K562 (cell line): Measurements from ENCODE around the gene LHX5. TPM values are rescaled to one million over a fixed set of nuclear protein-coding genes. Genes with fewer than 3 reads are reported as not detected.
A peak's percentile ranks its signal among the peaks of the same experiment; 100 is the strongest.

Source experiments
- ARID1B ChIP-seq: fragments of 450-650 bp; IDR thresholded peaks from 2 replicates; pipeline ENCODE4 v1.6.1; 2016; ENCODE audit warnings: antibody characterized with exemption, mild to moderate bottlenecking, inconsistent platforms
- CBX3 ChIP-seq, 2 experiments: IDR thresholded peaks; 1 replicate in 1 of 2; 2 replicates in 1 of 2; pipeline ENCODE4 v1.6.1; 2012; ENCODE audit warnings: inconsistent platforms in 2 of 2, low read length in 2 of 2, borderline replicate concordance in 1 of 2, control low read depth in 1 of 2
- DMBX1 ChIP-seq: fragments of 250-450 bp; sonication (Bioruptor Pico); IDR thresholded peaks from 2 replicates; pipeline ENCODE4 v1.8.0; 2022; ENCODE audit warnings: inconsistent platforms, mild to moderate bottlenecking, moderate library complexity, borderline replicate concordance
- ELF2 ChIP-seq: fragments of 250-450 bp; sonication (Bioruptor Pico); IDR thresholded peaks from 2 replicates; pipeline ENCODE4 v1.5.0; 2021; ENCODE audit warnings: mild to moderate bottlenecking
- EP400 ChIP-seq: fragments of 450-650 bp; IDR thresholded peaks from 2 replicates; pipeline ENCODE4 v1.6.1; 2017; ENCODE audit warnings: antibody characterized with exemption, mild to moderate bottlenecking, moderate library complexity
- FOS ChIP-seq: IDR thresholded peaks from 3 replicates; pipeline ENCODE4 v1.6.1; 2011; ENCODE audit not compliant: insufficient read length; ENCODE audit errors: extremely low read depth
- GABPB1 ChIP-seq: sonication (generic); formaldehyde crosslinking; IDR thresholded peaks from 2 replicates; pipeline ENCODE4 v1.8.0; 2022; ENCODE audit warnings: mild to moderate bottlenecking, missing genetic modification reagents
- HBP1 ChIP-seq: fragments of 450-650 bp; formaldehyde crosslinking; IDR thresholded peaks from 2 replicates; pipeline ENCODE4 v1.4.0; 2022; ENCODE audit warnings: missing genetic modification characterization
- KLF10 ChIP-seq: fragments of 250-450 bp; sonication (Bioruptor Pico); IDR thresholded peaks from 2 replicates; pipeline ENCODE4 v1.6.1; 2021; ENCODE audit warnings: matching md5 sums
- MBD2 ChIP-seq: sonication (generic); IDR thresholded peaks from 2 replicates; pipeline ENCODE4 v1.6.1; 2016; ENCODE audit warnings: low read depth, borderline replicate concordance
- MYNN ChIP-seq, 2 experiments: sonication (generic); formaldehyde crosslinking in 1 of 2; IDR thresholded peaks; 2 replicates each; pipeline versions ENCODE4 v1.5.0 to v1.6.1; 2016 to 2020; ENCODE audit warnings: antibody characterized with exemption in 1 of 2, missing genetic modification reagents in 1 of 2
- PRDM10 ChIP-seq: fragments of 450-650 bp; IDR thresholded peaks from 2 replicates; pipeline ENCODE4 v1.6.1; 2018; ENCODE audit not compliant: partially characterized antibody
- TCF7 ChIP-seq: sonication (generic); IDR thresholded peaks from 2 replicates; pipeline ENCODE4 v1.6.1; 2016; ENCODE audit warnings: antibody characterized with exemption, borderline replicate concordance
- YY1 ChIP-seq, 3 experiments: IDR thresholded peaks; 2 replicates each; pipeline ENCODE4 v1.6.1; 2011; ENCODE audit warnings: low read length in 2 of 3, mild to moderate bottlenecking in 2 of 3, moderate library complexity in 2 of 3, borderline replicate concordance in 1 of 3, control low read depth in 1 of 3, low read depth in 1 of 3; ENCODE audit not compliant: insufficient read depth in 3 of 3, insufficient replicate concordance in 2 of 3, control insufficient read depth in 1 of 3, insufficient read length in 1 of 3; ENCODE audit errors: extremely low read depth in 1 of 3
- ZBTB2 ChIP-seq: fragments of 450-650 bp; IDR thresholded peaks from 2 replicates; pipeline ENCODE4 v1.6.1; 2016; ENCODE audit warnings: antibody characterized with exemption
- ZEB2 ChIP-seq: fragments of 450-650 bp; IDR thresholded peaks from 2 replicates; pipeline ENCODE4 v1.6.1; 2016
- ZNF239 ChIP-seq: fragments of 250-450 bp; sonication (Bioruptor Pico); IDR thresholded peaks from 2 replicates; pipeline ENCODE4 v1.4.0; 2020; ENCODE audit warnings: mild to moderate bottlenecking
- ZNF3 ChIP-seq: fragments of 250-450 bp; sonication (Bioruptor Pico); IDR thresholded peaks from 2 replicates; pipeline ENCODE4 v1.5.0; 2021; ENCODE audit warnings: mild to moderate bottlenecking, moderate library complexity
- ZNF830 ChIP-seq: fragments of 250-450 bp; sonication (Bioruptor Pico); IDR thresholded peaks from 2 replicates; pipeline ENCODE4 v1.5.0; 2021; ENCODE audit warnings: mild to moderate bottlenecking
- polyA plus RNA-seq, 8 experiments: library from polyadenylated mRNA; depleted of rRNA in 4 of 8; stranded (reverse) in 5 of 8; unstranded in 3 of 8; fragments of >200 nt; fragmentation: Nextera tagmentation in 2 of 8; fragmentation: Illumina TruSeq in 1 of 8; extraction: Ambion mirVana in 2 of 8; extraction: Trizol in 1 of 8; gene quantifications; 2 replicates each; pipeline versions ENCODE4 v1.2.1 to v1.2.3, GENCODE V29; 2011 to 2014; ENCODE audit warnings: inconsistent platforms in 1 of 8, missing spikeins in 1 of 8
- total RNA-seq, 7 experiments: library from RNA; depleted of rRNA in 6 of 7; stranded (reverse); fragments of >200 nt in 6 of 7; fragmentation: Illumina TruSeq in 2 of 7; extraction: Trizol in 2 of 7; gene quantifications; 2 replicates each; pipeline versions ENCODE4 v1.2.1 to v1.2.3, GENCODE V29; 2011 to 2021; ENCODE audit warnings: low replicate concordance in 1 of 7

Gene LHX5
- total and polyA plus RNA-seq, 9 of the 15 experiments (the other 6 are each of a cell fraction or from before 2014, with no cell fraction given): 0.04 to 0.17 (median 0.05) TPM; not detected in 6

- no peak for TF ChIP-seq ZBTB2
- no peak for TF ChIP-seq ZNF3 (CRISPR knock-in tag)
- TF ChIP-seq CBX3 (IDR thresholded peaks at IDR 0.05; ENCODE audit: borderline replicate concordance in 1 of 2, low read length in 2 of 2): peak in 1 of 2 experiments; percentile 8; a peak in 1 of 3 replicates
- peak; percentile 79 for TF ChIP-seq MYNN (IDR thresholded peaks at IDR 0.05)
- no peak for TF ChIP-seq MYNN (CRISPR knock-in tag; IDR thresholded peaks at IDR 0.05)
- peak; percentile 76 for TF ChIP-seq ARID1B
- TF ChIP-seq YY1 (IDR thresholded peaks at IDR 0.05; ENCODE audit: borderline replicate concordance in 1 of 3, control insufficient read depth in 1 of 3, extremely low read depth in 1 of 3, insufficient read depth in 3 of 3, insufficient read length in 1 of 3, insufficient replicate concordance in 2 of 3, low read depth in 1 of 3, low read length in 2 of 3): peak in 1 of 3 experiments; percentile 21
- peak; percentile 54; the same call in 1 of the 2 replicates for TF ChIP-seq MBD2
- TF ChIP-seq EP400: peak; percentile 88
- peak; percentile 24; the same call in 1 of the 2 replicates for TF ChIP-seq DMBX1
- TF ChIP-seq GABPB1 (CRISPR knock-in tag): peak; percentile 68; the same call in 1 of the 2 replicates
- TF ChIP-seq PRDM10: peak; percentile 97
- TF ChIP-seq FOS: peak; percentile 74
- TF ChIP-seq ELF2 (CRISPR knock-in tag): peak; percentile 79
- TF ChIP-seq TCF7: peak; percentile 64; the same call in 1 of the 2 replicates
- 0 out of 2 replicates have a peak, but pooled peaks have one; percentile 30 for TF ChIP-seq ZNF239
- peak; percentile 82; the same call in 1 of the 2 replicates for TF ChIP-seq ZNF830 (CRISPR knock-in tag)
- TF ChIP-seq HBP1 (CRISPR knock-in tag): peak; percentile 56; the same call in 1 of the 2 replicates
- no peak for TF ChIP-seq KLF10 (CRISPR knock-in tag)
- TF ChIP-seq ZEB2: 0 out of 2 replicates have a peak, but pooled peaks have one; percentile 14
Observed at GRCh38 chr12:113422030-113422885, 49.4 kb downstream of the LHX5 start, which contains the start of gene SDSL (continued).
